ENCODE data around the gene POPDC2.
A peak's percentile ranks its signal among the peaks of the same experiment; 100 is the strongest.

Gene POPDC2

DNA sequence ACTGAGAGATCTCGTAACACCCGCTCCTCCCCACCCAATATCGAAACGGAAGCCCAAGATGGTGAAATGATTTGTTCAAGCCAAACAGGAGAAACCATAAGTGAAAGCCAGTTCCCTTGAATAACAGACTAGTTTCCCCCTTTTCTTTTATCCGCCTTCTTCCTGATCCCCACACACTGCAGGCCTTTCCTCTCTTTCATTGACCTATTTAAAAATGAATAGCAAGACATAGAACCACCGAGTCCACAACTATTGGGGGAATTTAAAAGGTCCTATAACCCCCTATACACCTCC, 17.2 kb upstream of the POPDC2 start:
- Histone ChIP-seq H3K4me3 (IDR thresholded peaks at IDR 0.05; ENCODE audit: insufficient read depth, low read depth, low read length) (peak overlapping the region; percentile 51), H3K4me2 (peak overlapping the region; percentile 99), H3K36me3 (ENCODE audit: insufficient read depth) (0 out of 2 replicates have a peak, but pooled peaks cover under 1% of the 10 kb centered on the region), H3K79me2 (ENCODE audit: insufficient read depth, low read depth) (peaks cover 17% of the 10 kb centered on the region), H4K20me1 (ENCODE audit: insufficient read depth) (no peaks in the 10 kb centered on the region), H3K27ac (peak overlapping the region; percentile 93), H2AFZ (ENCODE audit: low read depth) (peak overlapping the region; percentile 75), H3K4me1 (ENCODE audit: low read depth, poor library complexity, severe bottlenecking) (peaks cover 25% of the 10 kb centered on the region), H3K9ac (peak overlapping the region; percentile 93; the same call in 1 of the 2 replicates), H3K27me3 (ENCODE audit: insufficient read depth, low read depth) (no peaks in the 10 kb centered on the region)
- TF ChIP-seq, protein P1, sequence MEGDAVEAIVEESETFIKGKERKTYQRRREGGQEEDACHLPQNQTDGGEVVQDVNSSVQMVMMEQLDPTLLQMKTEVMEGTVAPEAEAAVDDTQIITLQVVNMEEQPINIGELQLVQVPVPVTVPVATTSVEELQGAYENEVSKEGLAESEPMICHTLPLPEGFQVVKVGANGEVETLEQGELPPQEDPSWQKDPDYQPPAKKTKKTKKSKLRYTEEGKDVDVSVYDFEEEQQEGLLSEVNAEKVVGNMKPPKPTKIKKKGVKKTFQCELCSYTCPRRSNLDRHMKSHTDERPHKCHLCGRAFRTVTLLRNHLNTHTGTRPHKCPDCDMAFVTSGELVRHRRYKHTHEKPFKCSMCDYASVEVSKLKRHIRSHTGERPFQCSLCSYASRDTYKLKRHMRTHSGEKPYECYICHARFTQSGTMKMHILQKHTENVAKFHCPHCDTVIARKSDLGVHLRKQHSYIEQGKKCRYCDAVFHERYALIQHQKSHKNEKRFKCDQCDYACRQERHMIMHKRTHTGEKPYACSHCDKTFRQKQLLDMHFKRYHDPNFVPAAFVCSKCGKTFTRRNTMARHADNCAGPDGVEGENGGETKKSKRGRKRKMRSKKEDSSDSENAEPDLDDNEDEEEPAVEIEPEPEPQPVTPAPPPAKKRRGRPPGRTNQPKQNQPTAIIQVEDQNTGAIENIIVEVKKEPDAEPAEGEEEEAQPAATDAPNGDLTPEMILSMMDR (conservative IDR thresholded peaks at IDR 0.05; ENCODE audit: low read depth, low read length), result no peak

DNA sequence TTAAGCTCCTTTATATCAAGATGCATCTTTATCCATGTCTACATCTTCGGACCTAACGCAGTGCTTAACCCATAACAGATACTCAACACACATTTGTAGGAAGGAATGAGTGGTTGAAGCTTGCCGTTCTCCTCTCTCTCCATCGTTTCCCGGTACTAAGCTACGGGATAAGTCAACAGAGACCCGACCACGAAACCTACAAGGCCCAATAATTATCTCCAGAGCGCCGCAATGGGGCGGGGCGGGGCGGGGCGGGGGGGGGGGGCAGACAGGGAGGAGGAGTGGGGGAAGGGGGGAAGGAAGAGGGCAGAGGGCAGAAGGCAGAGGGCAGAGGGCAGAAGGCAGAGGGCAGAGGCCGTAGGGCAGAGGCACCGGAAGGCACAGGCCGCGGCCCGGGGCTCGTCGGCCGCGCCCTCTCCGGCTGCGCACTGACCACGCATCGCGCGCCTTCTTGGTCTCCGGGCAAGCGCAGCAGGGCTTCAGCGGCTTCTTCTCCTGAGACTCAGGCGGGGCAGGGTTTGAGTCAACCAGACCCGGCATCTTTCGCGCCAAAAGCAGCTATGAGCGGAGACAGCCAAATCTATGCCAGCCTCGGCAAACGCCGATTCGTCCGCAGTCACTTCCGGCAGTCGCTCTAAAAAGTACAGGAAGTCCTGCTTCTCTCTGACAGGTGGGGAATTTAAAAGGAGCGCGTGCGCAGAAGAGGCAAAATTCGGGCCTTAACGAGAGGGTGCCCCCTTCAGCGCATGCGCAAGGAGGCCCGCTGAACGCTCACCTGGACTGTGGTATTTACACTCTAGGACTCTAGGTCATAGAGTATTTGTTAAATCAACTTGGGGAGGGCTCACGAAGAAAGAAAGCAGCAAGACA, 16.6 kb upstream of the POPDC2 start, which contains the start of gene COX17:
Gene COX17 (minus strand): TSS at position 636 of the 870 bp plus-strand sequence. CDS start 96 bp downstream, at position 540.
- Histone ChIP-seq H3K27ac (peak within 1 kb of the TSS; percentile 93), H4K20me1 (ENCODE audit: insufficient read depth) (no peaks in the 10 kb centered on the region), H3K4me2 (peak within 1 kb of the TSS; percentile 99), H3K9ac (peak within 1 kb of the TSS; percentile 93), H2AFZ (ENCODE audit: low read depth) (peak within 1 kb of the TSS; percentile 75), H3K4me1 (ENCODE audit: low read depth, poor library complexity, severe bottlenecking) (peaks cover 25% of the 10 kb centered on the region), H3K27me3 (ENCODE audit: insufficient read depth, low read depth) (no peaks in the 10 kb centered on the region), H3K4me3 (IDR thresholded peaks at IDR 0.05; ENCODE audit: insufficient read depth, low read depth, low read length) (peak within 1 kb of the TSS; percentile 51), H3K79me2 (ENCODE audit: insufficient read depth, low read depth) (peaks cover 17% of the 10 kb centered on the region), H3K36me3 (ENCODE audit: insufficient read depth) (0 out of 2 replicates have a peak, but pooled peaks cover 6% of the 10 kb centered on the region)
- TF ChIP-seq, protein P1 (conservative IDR thresholded peaks at IDR 0.05; ENCODE audit: low read depth, low read length), result no peak

DNA sequence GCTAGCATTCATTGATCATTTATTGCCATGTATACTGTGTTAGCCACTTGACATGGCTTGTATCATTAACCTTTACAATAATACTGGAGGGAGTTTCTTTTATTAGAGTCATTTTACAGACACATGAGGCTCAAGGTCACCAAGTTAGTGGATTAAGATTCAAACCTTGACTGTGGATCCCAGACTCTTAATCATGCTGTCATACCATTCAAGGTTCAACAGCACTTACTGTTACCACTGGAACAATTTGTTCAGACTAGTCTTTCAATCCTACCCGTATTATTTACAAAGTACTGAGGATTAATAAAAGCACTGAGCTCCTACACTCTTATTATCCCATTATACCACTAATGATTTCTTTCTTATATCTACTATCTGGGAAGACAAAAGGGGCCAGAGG, 15.6 kb upstream of the POPDC2 start:
- Histone ChIP-seq H3K9ac (peak overlapping the region; percentile 93; the same call in 1 of the 2 replicates), H3K27me3 (ENCODE audit: insufficient read depth, low read depth) (no peaks in the 10 kb centered on the region), H3K27ac (peak overlapping the region; percentile 93; the same call in 1 of the 2 replicates), H3K79me2 (ENCODE audit: insufficient read depth, low read depth) (peaks cover 17% of the 10 kb centered on the region), H3K4me3 (IDR thresholded peaks at IDR 0.05; ENCODE audit: insufficient read depth, low read depth, low read length) (peak overlapping the region; percentile 19), H3K4me2 (peak overlapping the region; percentile 91), H3K36me3 (ENCODE audit: insufficient read depth) (0 out of 2 replicates have a peak, but pooled peaks cover 13% of the 10 kb centered on the region), H3K4me1 (ENCODE audit: low read depth, poor library complexity, severe bottlenecking) (peaks cover 23% of the 10 kb centered on the region), H2AFZ (ENCODE audit: low read depth) (no peak overlapping the region), H4K20me1 (ENCODE audit: insufficient read depth) (no peaks in the 10 kb centered on the region)
- TF ChIP-seq, protein P1 (conservative IDR thresholded peaks at IDR 0.05; ENCODE audit: low read depth, low read length), result no peak

DNA sequence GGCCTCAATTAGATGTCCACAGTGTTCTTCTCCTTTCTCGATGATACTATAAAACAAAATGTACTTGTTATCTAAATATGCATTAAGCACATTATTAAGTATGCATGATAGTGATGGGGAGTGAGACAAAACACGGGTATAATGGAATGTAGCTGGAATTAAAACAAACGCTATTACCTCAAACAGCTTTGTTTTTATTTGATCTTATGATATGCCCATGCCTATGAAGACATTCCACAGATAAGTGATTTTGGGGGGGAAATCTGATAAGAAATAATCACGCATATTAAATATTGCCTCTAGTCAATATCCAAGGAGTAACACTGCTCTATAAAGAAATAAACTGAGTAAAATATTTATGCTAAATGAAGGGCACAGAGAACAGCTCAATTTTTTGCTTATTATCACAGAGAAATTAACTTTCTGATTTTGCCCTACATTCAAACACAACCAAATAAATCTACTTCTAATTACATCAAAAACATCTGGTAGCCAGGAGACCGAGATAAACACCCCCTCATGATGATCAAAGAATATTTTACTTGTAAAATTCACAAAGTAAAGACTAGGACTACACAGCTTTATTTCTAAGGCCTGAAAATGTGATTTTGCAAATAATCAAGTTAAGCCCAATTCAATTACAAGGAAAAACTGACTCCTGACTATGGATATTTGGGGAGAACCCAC, 14.9 kb upstream of the POPDC2 start:
- no peak overlapping the region for H3K4me3 ChIP-seq (IDR thresholded peaks at IDR 0.05; ENCODE audit: insufficient read depth, low read depth, low read length)
- H3K4me2 ChIP-seq, result peak overlapping the region; percentile 91
- no peaks in the 10 kb centered on the region for H3K27me3 ChIP-seq (ENCODE audit: insufficient read depth, low read depth)
- peaks cover 19% of the 10 kb centered on the region for H3K4me1 ChIP-seq (ENCODE audit: low read depth, poor library complexity, severe bottlenecking)
- H3K36me3 ChIP-seq (ENCODE audit: insufficient read depth), result 0 out of 2 replicates have a peak, but pooled peaks cover 13% of the 10 kb centered on the region
- TF ChIP-seq, protein P1 (conservative IDR thresholded peaks at IDR 0.05; ENCODE audit: low read depth, low read length), result no peak
- H3K79me2 ChIP-seq (ENCODE audit: insufficient read depth, low read depth), result peaks cover 17% of the 10 kb centered on the region
- no peak overlapping the region for H3K9ac ChIP-seq
- no peaks in the 10 kb centered on the region for H4K20me1 ChIP-seq (ENCODE audit: insufficient read depth)
- no peak overlapping the region for H2AFZ ChIP-seq (ENCODE audit: low read depth)
- H3K27ac ChIP-seq, result no peak overlapping the region
